Measurements from ENCODE around the gene PGAP2. TPM values are rescaled to one million over a fixed set of nuclear protein-coding genes. Genes with fewer than 3 reads are reported as not detected.
"Not testable (repeated sequence)": the region's sequence is repeated elsewhere in the genome, so short reads cannot be mapped to it uniquely, and the experiment has no call there.

PGAP2 gene
- total RNA-seq, 1 experiment from 2014 or later, result 13.9 TPM

DNA sequence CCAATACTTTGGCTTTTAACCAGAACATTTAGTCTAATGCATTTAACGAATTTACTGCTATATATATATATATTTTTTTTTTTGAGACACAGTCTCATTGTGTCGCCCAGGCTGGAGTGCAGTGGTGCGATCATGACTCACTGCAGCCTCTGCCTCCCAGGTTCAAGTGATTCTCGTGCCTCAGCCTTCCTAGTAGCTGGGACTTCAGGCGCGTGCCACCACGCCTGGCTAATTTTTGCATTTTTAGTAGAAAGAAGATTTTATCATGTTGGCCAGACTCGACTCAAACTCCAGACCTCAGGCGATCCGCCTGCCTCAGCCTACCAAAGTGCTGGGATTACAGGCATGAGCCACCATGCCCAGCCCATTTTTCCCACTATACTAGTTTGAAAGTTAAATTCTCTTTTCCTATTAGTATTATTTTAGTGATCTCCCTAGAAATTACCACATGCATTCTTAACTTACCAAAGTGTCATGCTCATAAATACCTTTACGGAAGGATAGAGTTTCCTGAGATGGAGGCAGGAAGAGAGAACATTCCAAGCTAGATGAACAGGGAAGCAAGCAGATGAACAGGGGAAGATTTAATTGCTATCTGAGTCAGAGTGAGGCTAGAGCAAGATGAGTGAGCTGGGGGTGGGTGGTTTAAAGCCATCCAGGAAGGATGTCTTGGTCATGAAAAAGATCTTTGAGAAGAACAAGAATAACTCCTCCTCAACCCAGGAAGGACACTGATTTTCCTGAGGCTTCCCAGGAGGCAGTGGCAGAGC is 4.4 kb upstream of the PGAP2 start:
- peak; percentile 88 for DNase-seq (ENCODE audit: low read depth)

DNA sequence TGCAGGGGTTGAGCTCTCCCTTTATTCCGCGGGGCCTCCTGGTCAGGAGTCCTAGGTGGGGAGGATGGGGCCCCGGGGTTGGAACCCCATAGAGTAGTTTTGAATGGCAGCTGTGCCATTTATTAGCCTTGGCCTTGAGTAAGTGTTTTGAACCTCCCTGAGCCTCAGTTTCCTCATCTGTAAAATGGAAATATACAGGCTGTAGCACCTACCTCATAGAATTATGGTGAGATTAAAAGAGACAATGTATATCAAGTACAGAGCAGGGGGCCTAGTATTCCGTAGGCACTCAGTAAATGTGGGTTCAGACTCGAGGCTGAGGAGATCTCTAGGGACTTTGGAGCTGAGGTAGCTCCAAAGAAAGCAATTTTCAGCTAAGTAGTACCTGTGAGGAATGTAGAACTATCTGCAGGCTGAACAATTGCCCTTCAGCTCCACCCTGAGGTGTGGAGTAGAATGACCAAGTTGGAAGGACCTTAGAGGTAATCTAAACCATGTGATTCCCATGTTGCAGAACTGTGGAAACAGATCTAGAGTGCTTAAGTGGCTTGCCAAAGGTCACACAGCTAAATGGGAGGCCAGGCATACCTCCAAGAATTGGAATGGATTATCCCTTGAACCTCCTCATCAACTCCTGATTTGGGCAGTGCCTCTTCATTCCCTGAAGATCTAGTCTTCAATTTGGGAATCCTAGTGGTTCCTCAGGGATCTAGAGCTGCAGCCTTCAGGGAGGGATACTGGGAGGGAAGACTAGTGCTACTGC is 682 bp downstream of the PGAP2 start:
- DNase-seq (ENCODE audit: low read depth), result peak; percentile 77

- no peak for DNase-seq (ENCODE audit: low read depth)
Observed at GRCh38 chr11:3809624-3809928, 1.2 kb downstream of the PGAP2 start.

GRCh38 chr11:3810446-3810845 is 2.1 kb downstream of the PGAP2 start:
- no peak for DNase-seq (ENCODE audit: low read depth)

GRCh38 chr11:3810951-3811350 is 2.6 kb downstream of the PGAP2 start:
- no peak for DNase-seq (ENCODE audit: low read depth)

DNA sequence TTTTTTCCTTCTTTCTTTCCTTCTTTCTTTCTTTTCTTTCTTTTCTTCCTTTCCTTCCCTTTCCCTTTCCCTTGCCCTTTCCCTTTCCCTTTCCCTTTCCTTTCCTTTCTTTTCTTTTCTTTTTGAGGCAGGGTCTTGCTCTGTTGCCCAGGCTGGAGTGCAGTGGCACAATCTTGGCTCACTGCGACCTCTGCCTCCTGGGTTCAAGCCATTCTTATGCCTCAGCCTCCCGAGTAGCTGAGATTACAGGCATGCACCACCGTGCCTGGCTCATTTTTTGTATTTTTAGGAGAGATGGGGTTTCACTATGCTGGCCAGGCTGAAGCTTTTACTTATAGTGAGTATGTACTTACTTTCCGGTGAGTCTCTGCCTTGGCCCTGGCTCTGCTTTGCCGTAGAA is 6.5 kb downstream of the PGAP2 start:
- not testable (repeated sequence) for DNase-seq (ENCODE audit: low read depth)

DNA sequence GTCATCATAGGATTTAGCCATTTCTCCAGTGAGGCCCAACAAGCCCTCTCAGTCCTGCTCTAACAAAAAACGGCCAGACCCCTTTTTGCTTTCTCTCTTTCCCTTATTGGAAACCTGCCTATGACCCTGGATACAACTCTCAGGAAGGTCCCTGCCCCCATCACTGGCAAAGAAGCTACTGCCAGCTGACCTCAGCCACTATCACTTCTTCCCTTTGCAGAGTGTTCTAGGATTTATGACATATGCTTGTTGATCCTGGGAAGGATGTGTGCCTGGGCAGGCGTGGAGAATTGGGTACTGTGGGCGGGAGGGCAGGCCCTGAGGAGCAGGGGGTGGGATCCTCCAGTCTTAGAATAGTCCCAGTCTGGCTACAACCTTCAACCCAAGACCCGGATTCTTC is 7.5 kb downstream of the PGAP2 start:
- DNase-seq (ENCODE audit: low read depth), result no peak

DNA sequence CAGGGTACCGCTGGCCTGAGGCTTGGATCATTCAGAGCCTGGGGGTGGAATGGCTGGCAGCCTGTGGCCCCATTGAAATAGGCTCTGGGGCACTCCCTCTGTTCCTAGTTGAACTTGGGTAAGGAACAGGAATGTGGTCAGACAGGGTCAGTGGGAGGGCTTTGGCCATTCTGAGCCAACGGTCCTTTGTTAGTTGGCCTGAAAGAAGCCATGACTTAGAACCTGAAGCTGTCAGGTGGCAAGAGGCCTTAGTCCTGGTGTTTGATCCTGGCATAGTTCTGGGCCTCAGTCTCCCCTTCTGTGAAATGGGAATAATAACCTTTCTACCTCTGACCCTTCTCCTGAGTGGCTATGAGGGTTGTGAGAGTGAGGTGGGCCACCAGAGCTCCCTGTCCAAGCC is 8.3 kb downstream of the PGAP2 start:
- DNase-seq (ENCODE audit: low read depth), result no peak

DNA sequence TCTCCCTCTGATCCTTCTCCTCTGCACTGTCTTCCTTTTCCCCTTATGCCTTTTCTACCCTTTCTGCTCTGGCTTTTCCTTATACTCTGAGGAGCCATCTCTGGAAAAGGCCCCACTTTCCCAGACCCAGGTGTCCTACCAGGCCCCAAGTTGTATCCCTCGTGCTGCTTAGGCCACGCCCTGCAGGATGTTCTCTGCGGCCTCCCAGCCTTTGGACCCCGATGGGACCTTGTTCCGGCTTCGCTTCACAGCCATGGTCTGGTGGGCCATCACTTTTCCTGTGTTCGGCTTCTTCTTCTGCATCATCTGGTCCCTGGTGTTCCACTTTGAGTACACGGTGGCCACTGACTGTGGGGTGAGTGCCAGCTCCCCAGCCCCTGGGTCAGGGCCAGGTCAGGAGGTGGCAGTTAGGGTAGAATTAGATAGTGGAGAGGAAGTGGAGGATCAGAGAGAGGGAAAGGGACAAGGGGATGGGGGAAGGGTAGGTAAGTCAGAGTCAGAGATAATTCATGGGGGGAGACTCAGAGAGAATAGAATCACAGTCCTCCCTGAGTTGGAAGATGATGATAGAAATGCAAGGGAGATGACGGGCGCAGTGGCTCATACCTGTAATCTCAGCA is 8.9 kb downstream of the PGAP2 start:
- no peak for DNase-seq (ENCODE audit: low read depth)

- DNase-seq (ENCODE audit: low read depth), result no peak
Observed at GRCh38 chr11:3820971-3821370, 12.6 kb downstream of the PGAP2 start.

GRCh38 chr11:3822312-3822711 is 14.0 kb downstream of the PGAP2 start:
- no peak for DNase-seq (ENCODE audit: low read depth)

- peak; percentile 84 for DNase-seq (ENCODE audit: low read depth)
Observed at GRCh38 chr11:3823303-3823702, 14.9 kb downstream of the PGAP2 start.

DNA sequence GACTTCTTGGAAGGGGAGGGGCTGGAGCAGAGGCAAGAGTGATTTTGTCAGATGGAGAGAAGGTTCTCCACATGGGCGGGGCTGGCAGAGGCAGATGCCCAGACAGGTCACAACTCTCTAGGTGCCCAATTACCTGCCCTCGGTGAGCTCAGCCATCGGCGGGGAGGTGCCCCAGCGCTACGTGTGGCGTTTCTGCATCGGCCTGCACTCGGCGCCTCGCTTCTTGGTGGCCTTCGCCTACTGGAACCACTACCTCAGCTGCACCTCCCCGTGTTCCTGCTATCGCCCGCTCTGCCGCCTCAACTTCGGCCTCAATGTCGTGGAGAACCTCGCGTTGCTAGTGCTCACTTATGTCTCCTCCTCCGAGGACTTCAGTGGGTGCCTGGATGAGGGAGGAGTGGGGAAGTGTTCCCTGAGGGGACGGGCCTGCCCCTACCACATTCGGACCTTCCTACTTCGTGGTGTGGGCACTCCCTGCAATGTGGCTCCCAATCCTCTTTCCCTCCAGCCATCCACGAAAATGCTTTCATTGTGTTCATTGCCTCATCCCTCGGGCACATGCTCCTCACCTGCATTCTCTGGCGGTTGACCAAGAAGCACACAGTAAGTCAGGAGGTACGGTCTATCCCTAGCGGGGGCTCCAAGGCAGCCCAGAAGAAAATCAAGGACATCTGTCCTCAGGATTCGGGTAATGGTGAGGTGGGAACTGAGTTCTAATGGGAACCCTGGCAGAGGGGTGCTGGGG is 15.6 kb downstream of the PGAP2 start:
- DNase-seq (ENCODE audit: low read depth), result no peak

- DNase-seq (ENCODE audit: low read depth), result peak; percentile 32
Observed at GRCh38 chr11:3824714-3825472, 16.5 kb downstream of the PGAP2 start.

DNA sequence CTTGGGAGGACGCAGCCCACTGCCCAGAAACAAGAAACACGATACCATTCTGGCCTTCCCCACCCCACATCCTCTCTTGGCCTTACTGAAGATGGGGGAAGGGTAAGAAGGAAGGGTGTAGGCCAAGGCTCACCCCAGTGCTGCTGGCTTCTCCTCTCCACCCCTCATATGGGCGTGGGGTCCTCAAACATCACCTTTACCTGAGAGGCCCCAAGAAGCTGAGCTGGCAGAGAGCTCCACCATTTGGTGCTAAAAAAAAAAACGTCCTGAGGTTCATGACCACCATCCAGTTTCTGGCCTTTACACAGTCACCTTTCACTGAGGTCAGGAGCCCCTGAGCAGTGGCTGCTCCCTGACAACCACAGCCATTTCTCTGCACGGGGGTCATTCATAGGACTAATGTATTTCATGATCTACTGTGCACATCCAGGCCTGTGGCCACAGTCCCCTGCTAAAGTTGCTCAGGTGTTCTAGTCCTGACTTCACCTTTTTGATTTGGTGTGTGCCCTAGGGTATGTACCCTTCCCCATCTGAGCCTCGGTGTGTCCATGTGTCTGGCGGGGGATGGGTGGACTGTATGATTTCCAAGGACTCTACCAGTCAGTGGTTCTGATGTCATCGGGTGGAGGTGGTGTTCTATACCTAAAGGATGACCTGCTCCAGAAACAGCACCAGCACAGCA is 17.3 kb downstream of the PGAP2 start:
- DNase-seq (ENCODE audit: low read depth), result no peak

DNA sequence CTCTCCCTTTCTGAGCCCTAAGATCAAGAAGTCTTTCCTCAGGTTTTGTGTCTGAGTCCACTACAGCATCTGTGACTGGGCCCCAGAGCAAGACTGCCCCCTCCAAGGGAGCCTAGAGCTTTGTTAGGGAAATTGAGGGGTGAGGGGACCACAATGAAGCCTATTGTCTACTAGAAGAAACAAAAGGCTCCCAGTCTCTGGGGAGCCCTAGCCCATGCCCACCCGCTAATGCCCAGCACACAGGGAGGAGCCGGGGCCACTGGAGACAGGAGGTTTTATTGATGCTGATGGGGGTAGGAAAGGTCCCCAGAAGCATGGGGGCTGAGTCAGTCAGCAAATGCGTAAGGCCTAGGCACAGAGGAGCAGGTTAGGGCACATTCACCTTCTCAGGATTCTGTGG is 18.4 kb downstream of the PGAP2 start:
- no peak for DNase-seq (ENCODE audit: low read depth)

DNA sequence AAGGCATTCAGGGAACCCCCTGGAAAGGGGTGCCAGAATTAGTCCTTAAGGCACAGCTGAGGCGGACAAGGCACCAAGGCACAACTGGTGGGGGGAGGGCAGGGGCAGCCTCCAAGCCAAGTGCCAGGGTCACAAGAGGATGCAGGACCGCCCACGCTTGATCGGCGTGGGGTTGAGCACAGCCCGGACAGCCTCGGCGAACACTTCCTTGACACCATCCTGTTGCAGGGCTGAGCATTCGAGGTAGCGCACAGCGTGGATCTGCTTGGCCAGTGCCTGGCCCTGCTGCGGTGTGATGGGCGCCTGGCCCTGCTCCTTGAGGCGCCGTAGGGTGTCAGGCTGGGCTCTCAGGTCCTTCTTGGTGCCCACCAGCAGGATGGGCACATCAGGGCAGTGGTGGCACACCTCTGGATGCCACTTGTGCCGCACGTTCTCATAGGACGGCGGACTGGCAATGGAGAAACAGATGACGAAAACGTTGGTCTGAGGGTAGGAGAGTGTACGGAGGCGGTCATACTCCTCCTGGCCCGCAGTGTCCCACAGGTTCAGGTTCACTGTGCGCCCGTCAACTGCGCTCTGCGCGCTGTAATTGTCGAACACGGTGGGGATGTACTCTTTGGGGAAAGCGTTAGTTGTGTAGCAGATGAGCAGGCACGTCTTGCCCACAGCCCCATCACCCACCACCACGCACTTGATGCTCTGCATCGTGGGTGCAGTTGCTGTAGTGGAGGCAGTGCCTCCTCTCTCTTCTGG is 19.2 kb downstream of the PGAP2 start:
- DNase-seq (ENCODE audit: low read depth), result no peak

DNA sequence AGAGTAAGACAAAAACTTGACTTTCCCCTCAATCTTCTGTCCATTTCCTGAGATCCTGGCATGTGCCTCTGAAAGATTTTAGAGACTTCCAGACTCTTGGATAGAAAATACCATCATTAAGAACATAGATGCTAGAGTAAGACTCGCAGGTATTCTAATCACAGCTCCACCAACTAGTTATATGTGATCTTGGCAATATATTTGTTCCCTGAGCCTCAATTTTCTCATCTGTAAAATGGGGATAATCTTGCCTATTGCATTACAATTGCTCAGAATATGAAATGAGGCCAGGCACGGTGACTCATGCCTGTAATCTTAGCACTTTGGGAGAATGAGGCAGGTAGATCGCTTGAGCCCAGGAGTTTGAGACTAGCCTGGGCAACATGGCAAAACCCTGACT is 21.7 kb downstream of the PGAP2 start:
- DNase-seq (ENCODE audit: low read depth), result no peak

DNA sequence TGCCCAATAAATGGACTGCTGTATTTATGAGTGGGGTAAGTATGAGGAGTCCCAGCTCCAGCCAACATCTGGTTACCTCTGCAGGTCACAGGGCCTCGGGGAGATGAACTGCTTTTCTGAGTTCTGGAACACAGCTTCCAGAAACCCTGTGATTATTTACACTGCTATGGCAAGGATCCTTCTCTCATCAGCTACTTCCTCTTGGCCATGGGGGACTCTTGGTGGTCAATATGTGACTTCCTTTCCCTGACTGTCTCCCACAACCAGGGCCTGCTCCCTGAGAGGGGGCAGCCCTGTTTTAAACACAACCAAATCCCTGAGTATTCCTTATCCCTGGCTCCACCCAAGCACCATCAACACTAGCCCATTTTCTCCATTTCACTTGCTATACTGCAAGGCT is 22.4 kb downstream of the PGAP2 start:
- DNase-seq (ENCODE audit: low read depth), result no peak
